Endometrium (tissue), 2 donors: ENCODE measurements around the gene RAB3A.

Experiments used
- FAIRE-seq: peaks from 2 replicates; lab custom pipeline; 2012; peaks lifted over from hg19 to GRCh38; lab: Jason Lieb, UNC
- donor health status: control.
- donor health status: control.

The RAB3A gene, protein sequence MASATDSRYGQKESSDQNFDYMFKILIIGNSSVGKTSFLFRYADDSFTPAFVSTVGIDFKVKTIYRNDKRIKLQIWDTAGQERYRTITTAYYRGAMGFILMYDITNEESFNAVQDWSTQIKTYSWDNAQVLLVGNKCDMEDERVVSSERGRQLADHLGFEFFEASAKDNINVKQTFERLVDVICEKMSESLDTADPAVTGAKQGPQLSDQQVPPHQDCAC

DNA sequence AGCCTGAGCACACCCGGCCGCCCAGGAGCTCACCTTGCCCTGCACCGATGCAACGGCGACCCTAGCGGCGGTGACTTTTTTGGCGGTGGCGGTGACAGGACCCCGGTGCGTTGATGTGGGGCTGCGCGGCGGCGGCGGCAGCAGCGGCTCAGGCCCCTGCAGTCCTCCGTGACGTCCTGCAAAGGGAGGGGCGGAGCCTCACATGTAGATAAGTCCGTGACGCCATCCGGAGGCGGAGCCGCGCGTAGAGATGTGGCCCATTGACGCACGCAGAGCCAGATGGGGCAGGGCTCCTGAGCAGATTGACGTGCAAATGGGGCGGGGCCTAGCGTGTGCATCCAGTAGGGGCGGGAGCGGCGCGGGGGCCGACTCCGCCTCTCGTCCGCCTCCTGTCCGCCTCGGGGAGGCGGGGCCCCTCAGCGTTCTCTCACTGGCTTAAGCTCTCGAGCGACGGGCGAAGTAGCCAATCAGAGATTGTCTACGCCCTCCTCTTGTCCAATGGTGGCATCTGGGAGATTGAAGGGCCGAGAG, at the start of gene RAB3A:
TSS of gene RAB3A (minus strand) at position 180 of the 531 bp plus-strand sequence. CDS start 1,302 bp downstream, outside the sequence.
- peak; percentile 97 for FAIRE-seq

DNA sequence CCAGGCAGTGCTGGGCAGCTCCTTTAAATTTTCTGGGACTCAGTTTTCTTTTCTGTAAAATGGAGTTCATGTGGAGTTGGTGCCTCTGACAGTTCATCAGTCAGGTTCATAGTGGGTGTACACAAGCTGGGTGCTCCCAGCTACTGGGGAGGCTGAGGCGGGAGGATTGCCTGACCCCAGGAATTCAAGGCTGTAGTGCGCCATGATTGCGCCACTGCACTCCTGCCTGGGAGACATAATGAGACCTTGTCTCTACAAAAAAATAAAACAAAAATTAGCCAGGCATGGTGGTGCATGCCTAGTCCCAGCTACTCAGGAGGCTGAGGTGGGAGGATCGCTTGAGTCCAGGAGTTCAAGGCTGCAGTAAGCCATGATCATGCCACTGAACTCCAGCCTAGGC, 49.3 kb upstream of the RAB3A start:
- FAIRE-seq, result no peak

DNA sequence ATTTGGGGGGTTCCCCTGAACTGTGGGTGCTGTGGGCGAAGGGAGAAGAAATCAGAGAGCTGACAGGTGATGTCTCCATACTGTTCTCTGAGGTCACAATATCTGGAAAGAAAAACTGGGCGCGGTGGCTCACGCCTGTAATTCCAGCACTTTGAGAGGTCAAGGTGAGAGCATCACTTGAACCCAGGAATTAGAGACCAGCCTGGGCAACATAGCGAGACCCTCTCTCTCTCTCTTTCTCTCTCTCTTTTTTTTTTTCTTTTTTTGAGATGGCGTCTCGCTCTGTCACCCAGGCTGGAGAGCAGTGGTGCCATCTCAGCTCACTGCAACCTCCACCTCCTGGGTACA, 48.5 kb upstream of the RAB3A start:
- FAIRE-seq, result no peak

- no peak for FAIRE-seq
Observed at GRCh38 chr19:18251587-18252369, 47.9 kb upstream of the RAB3A start.

DNA sequence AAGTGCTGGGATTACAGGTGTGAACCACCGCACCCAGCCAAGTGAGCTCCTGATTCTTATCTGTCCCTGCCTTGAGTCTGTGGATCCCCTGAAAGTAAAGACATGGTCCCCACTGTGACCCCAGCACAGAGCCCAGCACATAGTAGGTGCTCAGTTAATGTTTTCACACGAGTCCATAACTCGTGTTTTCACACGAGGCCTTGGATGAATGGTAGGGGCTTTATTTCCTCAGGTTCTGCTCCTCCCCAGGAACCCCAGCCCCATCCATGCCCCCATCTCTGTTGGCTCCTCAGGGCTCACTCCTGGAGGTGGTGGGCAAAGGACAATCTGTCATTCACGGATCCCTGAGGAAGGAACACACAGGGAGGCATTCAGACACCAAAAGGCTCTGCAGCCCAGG, 46.0 kb upstream of the RAB3A start:
- FAIRE-seq, result no peak

- no peak for FAIRE-seq
Observed at GRCh38 chr19:18245297-18245696, 41.5 kb upstream of the RAB3A start.

GRCh38 chr19:18239303-18239702, 35.5 kb upstream of the RAB3A start:
- FAIRE-seq, result no peak

DNA sequence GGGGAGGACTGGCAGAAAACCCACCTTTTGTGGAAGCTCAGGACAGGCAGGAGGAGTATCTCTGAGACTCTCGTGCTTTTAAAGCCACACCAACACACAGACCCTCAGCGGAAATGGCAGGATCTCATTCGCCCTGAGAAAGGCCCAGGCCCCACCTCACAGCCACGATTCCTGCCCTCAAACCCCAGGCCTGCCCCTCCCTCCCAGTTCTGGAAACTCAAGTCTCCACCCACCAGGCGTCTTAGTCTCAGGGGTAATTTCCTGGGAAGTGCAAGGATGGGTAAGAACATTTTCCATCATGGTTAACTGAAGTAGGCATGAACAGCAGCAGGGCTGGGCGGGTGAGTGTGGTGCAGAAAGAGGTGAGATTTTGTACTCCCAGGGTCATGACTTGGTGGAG, 30.4 kb upstream of the RAB3A start:
- no peak for FAIRE-seq

GRCh38 chr19:18233224-18233825, 29.5 kb upstream of the RAB3A start:
- no peak for FAIRE-seq

DNA sequence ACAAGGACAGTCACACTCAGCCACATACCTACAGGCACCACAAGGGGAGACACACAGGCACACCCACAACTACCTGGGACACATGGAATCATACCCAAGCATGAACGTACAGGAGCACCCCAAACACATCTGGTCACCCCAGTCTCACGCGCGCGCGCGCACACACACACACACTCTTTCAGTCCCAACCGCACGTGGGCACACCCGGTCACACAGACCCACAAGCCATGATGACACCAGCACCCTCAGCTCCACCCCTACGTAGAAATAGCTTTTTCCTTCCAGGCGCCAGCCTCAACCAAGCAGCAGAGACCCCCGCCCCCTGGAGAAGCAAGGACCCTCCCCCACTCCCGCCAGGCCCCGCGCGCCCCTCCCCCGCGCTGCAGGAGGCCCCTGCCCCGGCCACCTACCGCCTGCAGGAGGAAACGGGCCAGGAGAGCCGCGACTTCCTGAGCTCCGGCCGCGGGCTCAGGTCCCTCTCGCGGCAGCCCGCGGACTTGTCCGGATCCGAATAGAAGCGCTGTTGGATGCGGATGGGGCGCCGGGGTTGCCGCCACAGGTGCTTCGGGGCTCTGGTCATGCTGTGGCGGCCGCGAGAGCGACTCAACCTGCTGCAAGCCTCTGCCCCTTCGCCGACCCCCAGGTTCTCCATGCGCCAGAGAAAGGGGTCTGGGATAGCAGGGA, 28.8 kb upstream of the RAB3A start:
- no peak for FAIRE-seq

DNA sequence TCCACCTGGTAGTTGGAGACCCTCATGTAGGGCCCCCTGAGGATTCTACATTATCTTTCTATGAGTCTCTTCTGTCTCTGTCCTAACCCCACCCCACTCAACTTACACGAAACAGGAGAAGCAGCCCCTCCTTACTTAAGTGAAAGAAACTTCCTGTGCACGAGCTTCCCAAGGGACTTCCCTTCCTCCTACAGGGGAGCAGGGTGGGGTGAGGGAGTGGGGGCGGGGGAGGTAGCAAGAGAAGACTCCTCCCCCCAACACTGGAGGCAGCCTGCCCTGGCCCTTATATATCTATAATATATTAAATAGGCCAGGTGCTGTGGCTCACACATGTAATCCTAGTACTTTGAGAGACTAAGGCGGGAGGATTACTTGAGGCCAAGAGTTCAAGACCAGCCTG, 27.9 kb upstream of the RAB3A start:
- no peak for FAIRE-seq

DNA sequence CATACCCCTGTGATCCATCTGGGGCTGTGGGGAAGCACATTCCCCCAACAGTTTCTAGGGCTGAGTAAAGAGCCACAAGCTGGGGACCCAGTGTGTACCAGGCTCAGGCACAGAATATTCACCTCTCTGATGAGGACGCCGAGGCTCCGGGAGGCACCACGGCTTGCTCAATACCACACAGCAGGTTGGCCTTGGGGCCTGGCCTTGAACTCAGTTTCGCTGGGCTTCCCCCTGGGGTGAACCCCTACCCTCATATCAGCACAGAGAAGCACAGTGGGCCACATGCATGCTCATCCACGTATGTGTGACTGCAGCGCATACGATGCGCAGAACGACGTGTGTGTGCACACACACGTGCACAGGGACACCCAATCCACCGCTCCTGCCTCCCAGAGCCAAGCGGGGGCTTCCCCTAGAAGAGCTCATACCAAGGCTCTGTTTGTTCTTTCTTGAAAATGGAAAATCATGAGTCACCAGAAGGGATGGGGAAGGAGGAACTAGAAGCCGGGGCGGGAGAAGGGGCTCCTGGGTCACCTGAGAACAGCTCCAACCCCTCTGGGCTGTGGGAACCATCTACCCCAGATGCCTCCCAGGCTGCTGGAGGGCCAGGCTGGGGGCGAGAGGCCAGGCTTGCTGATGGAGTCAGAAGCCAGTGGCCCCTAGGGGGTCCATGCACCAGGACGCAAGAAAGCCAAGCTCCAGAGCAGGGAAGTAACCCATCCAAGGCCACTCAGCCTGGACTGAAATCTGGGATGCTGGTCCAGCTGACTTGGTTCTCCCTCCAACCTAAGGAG, 27.3 kb upstream of the RAB3A start:
- no peak for FAIRE-seq

GRCh38 chr19:18229915-18230314, 26.1 kb upstream of the RAB3A start:
- FAIRE-seq, result no peak

GRCh38 chr19:18229474-18229873, 25.6 kb upstream of the RAB3A start:
- FAIRE-seq, result no peak

DNA sequence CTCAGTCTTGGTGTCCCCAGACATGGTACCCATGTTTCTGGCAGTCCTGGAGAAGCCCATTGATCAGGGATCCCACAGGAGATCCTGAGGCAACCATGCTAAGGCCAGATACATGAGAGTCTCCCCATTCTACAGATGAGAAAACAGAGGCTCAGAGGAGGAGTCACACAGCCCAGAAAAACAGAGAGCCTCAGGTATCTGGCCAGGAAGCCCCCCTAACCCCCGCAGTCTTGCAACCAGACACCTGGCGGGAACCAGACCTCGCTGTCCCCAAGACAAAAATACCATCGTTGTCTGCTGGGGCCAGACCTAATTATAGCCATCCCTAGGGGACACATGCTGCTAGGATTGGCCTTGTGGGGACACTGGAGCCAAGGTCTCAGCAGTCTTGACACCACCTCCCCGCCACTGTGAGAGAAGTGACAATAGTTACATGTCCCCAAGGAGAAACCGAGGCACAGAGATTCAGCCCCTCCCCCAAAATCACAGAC, 24.0 kb upstream of the RAB3A start:
- FAIRE-seq, result no peak

- FAIRE-seq, result no peak
Observed at GRCh38 chr19:18226956-18227780, 23.3 kb upstream of the RAB3A start.

DNA sequence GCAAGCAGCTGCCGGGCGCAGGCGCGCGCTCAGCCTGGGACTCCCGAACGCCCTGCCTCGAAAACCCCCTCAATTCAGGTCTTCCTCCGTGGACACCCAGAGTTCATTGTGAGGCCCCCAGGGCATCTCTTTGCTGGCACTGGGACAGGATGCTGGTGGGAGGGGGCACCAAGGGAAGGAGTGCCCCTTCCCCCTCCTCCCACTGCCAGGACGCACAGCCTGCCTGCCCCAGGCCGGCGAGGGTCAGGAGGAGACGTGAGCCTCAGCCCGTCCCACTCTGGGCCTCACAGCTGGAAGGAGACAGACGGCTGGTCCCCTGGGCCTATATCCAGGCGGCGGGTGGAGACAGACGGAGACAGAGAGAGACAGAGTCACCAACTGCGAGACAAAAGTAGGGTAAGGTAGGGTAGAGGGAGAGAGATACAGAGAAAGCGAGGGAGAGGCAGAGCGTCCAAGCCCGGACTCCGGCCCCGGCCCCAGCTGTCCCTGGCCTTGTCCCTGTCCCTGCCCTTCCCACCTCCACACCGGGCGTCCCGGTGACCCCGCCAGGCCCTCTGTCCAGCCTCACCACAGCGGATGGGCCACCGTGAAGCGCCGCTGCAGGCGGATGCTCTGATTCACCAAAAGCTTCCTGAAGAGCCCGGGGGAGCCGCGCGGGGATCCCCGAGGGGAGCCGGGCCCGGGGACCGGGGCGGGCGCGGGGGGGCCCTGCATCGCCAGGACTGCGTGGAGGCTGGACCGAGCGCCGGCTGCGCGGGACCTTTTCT, 22.0 kb upstream of the RAB3A start, which contains the start of gene PDE4C:
TSS of gene PDE4C (minus strand) at position 737 of the 767 bp plus-strand sequence. CDS start at position 714, 23 bp downstream.
- FAIRE-seq, result no peak

DNA sequence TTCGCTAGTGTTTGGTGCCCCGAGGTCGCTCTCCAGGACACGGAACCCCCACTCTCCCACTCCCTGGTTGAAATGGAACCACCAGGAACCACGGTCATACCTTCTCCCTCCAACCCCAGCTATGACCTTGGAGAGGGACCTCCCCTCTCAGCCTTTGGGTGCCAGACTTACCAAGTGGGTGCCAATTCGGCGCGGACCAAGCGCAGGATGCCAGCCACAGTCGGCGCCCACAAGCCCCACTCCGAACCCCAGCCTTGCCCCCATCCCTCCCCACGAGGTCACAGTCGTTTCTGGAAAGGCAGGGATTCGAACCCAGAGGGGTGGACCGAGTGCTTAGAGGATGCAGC, 21.5 kb upstream of the RAB3A start:
- no peak for FAIRE-seq

GRCh38 chr19:18224525-18225354, 20.9 kb upstream of the RAB3A start:
- FAIRE-seq, result peak; percentile 98
